ENCODE measurements around the gene BANK1. TPM values are rescaled to one million over a fixed set of nuclear protein-coding genes. Genes with fewer than 3 reads are reported as not detected.

The BANK1 gene
- total and polyA plus RNA-seq, 2 of the 8 experiments (the other 6 are each of a cell fraction or from before 2014, with no cell fraction given) = 0.59 to 0.93 TPM

- TF ChIP-seq EZH2 (IDR thresholded peaks at IDR 0.05; ENCODE audit: low read depth, low read length, severe bottlenecking) (no peak), POU5F1 (IDR thresholded peaks at IDR 0.05; ENCODE audit: low read depth, low read length) (no peak), HDAC2 (IDR thresholded peaks at IDR 0.05; ENCODE audit: borderline replicate concordance in 1 of 2, low read depth in 2 of 2, low read length in 2 of 2) (no peak), BCL11A (IDR thresholded peaks at IDR 0.05; ENCODE audit: low read depth in 2 of 2, low read length in 2 of 2) (no peak), GTF2F1 (IDR thresholded peaks at IDR 0.05; ENCODE audit: borderline replicate concordance, low read depth, low read length) (no peak), ATF3 (IDR thresholded peaks at IDR 0.05; ENCODE audit: insufficient read depth, low read depth, low read length) (no peak), CHD2 (IDR thresholded peaks at IDR 0.05; ENCODE audit: low read length) (no peak), KDM1A (IDR thresholded peaks at IDR 0.05; ENCODE audit: borderline replicate concordance, low read length) (no peak)
Measured at GRCh38 chr4:101851672-101852071, 61.1 kb downstream of the BANK1 start (continued).
